Gastrocnemius medialis (tissue), 4 donors: Measurements from ENCODE around the gene TMC8. TPM values are rescaled to one million over a fixed set of nuclear protein-coding genes. Genes with fewer than 3 reads are reported as not detected.
"Not testable (repeated sequence)": the region's sequence is repeated elsewhere in the genome, so short reads cannot be mapped to it uniquely, and the experiment has no call there.

Source experiments
- ATAC-seq, 2 donors: fragments of 150-250 bp; one replicate each; pipeline ENCODE4 v1.9.1; 2016
- DNase-seq, 2 donors: peaks; one replicate each; pipeline ENCODE4 v3.0.0-alpha.2; 2019
- H3K27ac ChIP-seq, 4 donors: fragments of 200-600 bp; sonication (generic); 1 replicate in 1 of 4; 2 replicates in 3 of 4; pipeline ENCODE4 v1.5.1; 2016 to 2018; ENCODE audit warnings: mild to moderate bottlenecking in 2 of 4, moderate library complexity in 1 of 4
- H3K27me3 ChIP-seq, 3 donors: fragments of 200-600 bp; sonication (generic) in 2 of 3; 1 replicate in 1 of 3; 2 replicates in 2 of 3; pipeline versions ENCODE4 v1.5.1 to v1.6.0; 2016 to 2019; ENCODE audit warnings: mild to moderate bottlenecking in 1 of 3, moderate library complexity in 1 of 3
- H3K36me3 ChIP-seq, 2 donors: fragments of 200-600 bp; sonication (generic) in 1 of 2; one replicate each; pipeline ENCODE4 v1.5.1; 2017 to 2018
- H3K4me1 ChIP-seq, 2 donors: fragments of 200-600 bp; sonication (generic) in 1 of 2; one replicate each; pipeline ENCODE4 v1.5.1; 2016 to 2017; ENCODE audit warnings: mild to moderate bottlenecking in 2 of 2
- H3K4me3 ChIP-seq, 4 donors: fragments of 200-600 bp; sonication (generic) in 3 of 4; 1 replicate in 1 of 4; 2 replicates in 3 of 4; pipeline ENCODE4 v1.5.1; 2016 to 2019; ENCODE audit warnings: mild to moderate bottlenecking in 2 of 4
- H3K9me3 ChIP-seq, 3 donors: fragments of 200-600 bp; sonication (generic) in 2 of 3; 1 replicate in 1 of 3; 2 replicates in 2 of 3; pipeline ENCODE4 v1.5.1; 2016 to 2019
- CTCF ChIP-seq, 5 experiments: fragments of 450-650 bp in 3 of 5; fragments of 200-600 bp in 2 of 5; sonication (generic) in 2 of 5; IDR thresholded peaks in 4 of 5; conservative IDR thresholded peaks in 1 of 5; 1 replicate in 4 of 5; 2 replicates in 1 of 5; pipeline ENCODE4 v1.5.1; 2016 to 2019; ENCODE audit warnings: antibody characterized with exemption in 5 of 5, mild to moderate bottlenecking in 3 of 5, moderate library complexity in 3 of 5
- POLR2A ChIP-seq, 2 donors: fragments of 450-650 bp; IDR thresholded peaks; one replicate each; pipeline ENCODE4 v1.6.1; 2017; ENCODE audit warnings: antibody characterized with exemption in 2 of 2, mild to moderate bottlenecking in 2 of 2, moderate library complexity in 2 of 2
- in situ Hi-C, 4 donors: fragments of 200-750 bp; cut with MboI; loops; one replicate each; pipeline versions ENCODE4 v1.15.0 to v1.8.0; 2017; ENCODE audit warnings: low sequenced_read_pairs in 4 of 4
- intact Hi-C: fragments of 100-400 bp; cut with DNase I; formaldehyde crosslinking; loops from one replicate; pipeline ENCODE4 v1.15.1; 2023; ENCODE audit warnings: low total_unique reads
- total RNA-seq, 4 donors: library from RNA; depleted of rRNA; stranded (reverse); fragments of >200 nt; gene quantifications; one replicate each; pipeline versions ENCODE4 v1.1.0 to v1.2.3, GENCODE V29; 2016

TMC8 gene
- total RNA-seq, 4 donors from 2014 or later = 0.18 to 1.6 (median 0.65) TPM; not detected in 1

DNA sequence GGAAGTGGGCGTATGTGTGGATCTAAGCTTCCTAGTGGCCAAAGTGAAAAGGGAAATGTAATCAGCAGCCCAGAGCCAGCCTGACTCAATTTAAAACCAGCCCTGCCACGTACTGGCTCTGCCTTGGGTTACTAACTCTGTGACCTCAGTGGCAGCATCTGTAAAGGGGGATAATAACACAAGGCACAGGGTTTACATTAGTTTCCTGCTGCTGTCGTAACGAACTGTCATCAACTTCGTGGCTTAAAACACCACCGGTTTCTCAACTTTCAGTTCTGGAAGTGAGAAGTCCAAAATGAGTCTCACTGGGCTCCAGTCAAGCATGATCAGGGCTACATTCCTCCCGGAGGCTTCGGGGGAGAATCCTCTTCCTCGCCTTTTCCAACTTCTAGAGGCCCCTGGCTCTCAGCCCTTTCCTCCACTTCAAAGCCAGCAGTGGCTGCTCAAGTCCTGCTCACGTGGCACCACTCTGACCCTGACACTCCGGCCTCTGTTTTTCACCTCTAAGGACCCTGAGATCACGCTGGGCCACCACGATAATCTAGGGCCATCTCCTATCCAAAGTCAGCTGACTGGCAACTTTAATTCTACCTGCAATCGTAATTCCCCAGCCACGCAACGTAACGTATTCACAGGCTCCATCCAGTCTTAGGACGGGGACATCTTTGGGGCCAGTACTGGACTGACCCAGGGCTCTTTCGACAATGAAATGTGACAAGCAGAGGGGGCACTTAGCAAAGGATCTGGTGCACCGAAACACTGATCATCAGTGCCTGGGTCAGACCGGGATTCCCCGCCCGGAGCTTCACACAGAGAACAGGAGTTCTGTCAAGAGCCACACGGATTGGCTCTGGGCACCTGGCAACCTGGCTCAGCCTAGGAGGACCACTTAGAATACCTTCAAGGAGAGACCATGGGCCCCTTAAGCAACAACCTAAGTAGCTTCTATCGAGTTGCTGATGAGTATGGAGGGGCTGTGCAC lies 16.5 kb upstream of the TMC8 start:
- Histone ChIP-seq H3K4me1 (peaks cover 25 to 27% of the 10 kb centered on the region in 2 donors), H3K9me3 (no peaks in the 10 kb centered on the region), H3K36me3 (no peaks in the 10 kb centered on the region), H3K27me3 (no peaks in the 10 kb centered on the region), H3K27ac (no peak overlapping the region), H3K4me3 (no peak overlapping the region)
- intact Hi-C loops (loop anchor here (2.0 kb wide), 1 partner anchor 21 kb away; no protein-coding TSS in a partner anchor), in situ Hi-C loops (loop anchor here in 2 of 4 donors (5.0 to 10.0 kb wide), 3 partner anchors 63 to 131 kb away; partner anchors contain the start of genes AFMID (in 1 of the 2) and TK1 (in 1 of the 2))
- TF ChIP-seq POLR2A (IDR thresholded peaks at IDR 0.05) (no peak), CTCF (IDR thresholded peaks at IDR 0.05 in 4 of 5, conservative IDR thresholded peaks at IDR 0.05 in 1 of 5) (no peak)
- ATAC-seq = no peak
- no peak for DNase-seq

DNA sequence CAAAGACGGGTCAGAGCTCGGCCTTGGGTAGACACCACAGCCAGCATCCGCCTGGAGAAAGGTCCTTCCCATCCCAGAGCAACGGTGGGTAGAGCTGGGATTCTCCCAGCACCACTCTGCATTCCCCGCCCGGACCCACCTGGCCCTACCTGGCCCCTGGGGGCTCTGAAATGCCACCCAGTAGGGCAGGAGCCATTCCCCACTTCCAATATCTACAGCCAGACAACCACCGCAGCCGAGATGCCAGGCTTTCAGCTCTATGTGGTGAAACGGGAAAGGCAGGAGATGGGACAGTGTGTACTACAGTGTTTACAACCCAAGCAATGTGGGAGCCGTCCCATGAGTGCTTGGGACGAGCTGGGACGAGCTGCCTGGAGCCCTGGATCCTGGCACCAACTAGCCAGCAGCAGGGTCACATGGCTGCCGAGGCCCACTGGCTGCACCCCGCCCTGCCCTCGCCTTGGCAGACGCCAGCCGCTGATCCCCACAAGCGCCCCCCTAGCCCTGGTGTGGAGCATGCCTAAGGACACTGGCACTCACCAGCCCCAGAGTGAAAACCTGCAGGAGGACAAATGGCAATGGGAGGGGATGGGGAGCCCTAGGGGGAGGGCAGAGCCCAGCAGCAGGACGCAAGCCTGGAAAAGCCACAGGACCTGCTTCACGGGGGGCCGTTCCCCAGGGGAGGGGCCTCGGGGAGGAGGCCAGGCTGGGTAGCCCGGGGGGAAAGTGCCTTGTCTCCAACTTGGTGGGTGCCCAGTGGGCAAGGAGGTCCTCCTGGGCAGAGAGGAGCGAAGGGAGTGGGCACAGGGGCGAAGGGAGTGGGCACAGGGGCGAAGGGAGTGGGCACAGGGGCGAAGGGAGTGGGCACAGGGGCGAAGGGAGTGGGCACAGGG lies 15.5 kb upstream of the TMC8 start:
- intact Hi-C loops = no loop called here
- Histone ChIP-seq H3K4me3 (no peak overlapping the region), H3K4me1 (peaks cover 19% of the 10 kb centered on the region in 2 donors), H3K36me3 (no peaks in the 10 kb centered on the region), H3K27ac (no peak overlapping the region), H3K27me3 (no peaks in the 10 kb centered on the region), H3K9me3 (no peaks in the 10 kb centered on the region)
- TF ChIP-seq CTCF (IDR thresholded peaks at IDR 0.05 in 4 of 5, conservative IDR thresholded peaks at IDR 0.05 in 1 of 5) (no peak), POLR2A (IDR thresholded peaks at IDR 0.05) (no peak)
- no peak for ATAC-seq
- no peak for DNase-seq
- in situ Hi-C loops = loop anchor here in 2 of 4 donors (5.0 to 10.0 kb wide), 3 partner anchors 62 to 130 kb away; partner anchors contain the start of genes AFMID (in 1 of the 2) and TK1 (in 1 of the 2)

DNA sequence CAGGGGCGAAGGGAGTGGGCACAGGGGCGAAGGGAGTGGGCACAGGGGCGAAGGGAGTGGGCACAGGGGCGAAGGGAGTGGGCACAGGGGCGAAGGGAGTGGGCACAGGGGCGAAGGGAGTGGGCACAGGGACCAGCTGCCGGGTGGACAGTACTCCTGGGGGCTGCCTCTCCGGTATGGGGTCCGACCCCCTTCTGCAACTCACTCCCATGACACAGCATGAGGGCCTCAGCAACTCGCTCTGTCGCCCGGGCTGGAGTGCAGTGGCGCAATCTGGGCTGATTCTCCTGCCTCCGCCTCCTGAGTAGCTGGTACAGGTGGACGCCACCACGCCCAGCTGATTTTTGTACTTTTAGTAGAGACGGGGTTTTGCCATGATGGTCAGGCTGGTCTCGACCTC lies 14.8 kb upstream of the TMC8 start:
- H3K4me3 ChIP-seq, H3K27ac ChIP-seq, ATAC-seq, H3K36me3 ChIP-seq, H3K9me3 ChIP-seq, intact Hi-C loops, DNase-seq, H3K27me3 ChIP-seq: not testable (repeated sequence)
- in situ Hi-C loops = loop anchor here in 1 of 4 donors (10.0 kb wide), 2 partner anchors 69 to 129 kb away; partner anchors contain the start of genes AFMID and TK1
- H3K4me1 ChIP-seq = peaks cover 13 to 15% of the 10 kb centered on the region in 2 donors

DNA sequence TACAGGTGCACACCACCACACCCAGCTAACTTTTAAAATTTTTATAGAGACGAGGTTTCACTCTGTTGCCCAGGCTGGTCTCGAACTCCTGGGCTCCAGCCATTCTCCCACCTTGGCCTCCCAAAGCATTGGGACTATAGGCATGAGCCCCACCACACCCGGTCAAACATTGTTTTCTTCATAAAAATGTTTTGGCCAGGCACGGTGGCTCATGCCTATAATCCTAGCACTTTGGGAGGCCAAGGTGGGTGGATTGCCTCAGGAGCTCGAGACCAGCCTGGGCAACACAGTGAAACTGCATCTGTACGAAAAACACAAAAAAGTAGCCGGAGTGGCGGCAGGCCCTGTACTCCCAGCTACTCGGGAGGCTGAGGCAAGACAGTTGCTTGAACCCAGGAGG lies 14.2 kb upstream of the TMC8 start:
- DNase-seq (no peak), ATAC-seq (no peak)
- Histone ChIP-seq H3K9me3 (no peaks in the 10 kb centered on the region), H3K36me3 (no peaks in the 10 kb centered on the region), H3K4me1 (peaks cover 9 to 10% of the 10 kb centered on the region in 2 donors), H3K4me3 (no peak overlapping the region), H3K27ac (no peak overlapping the region), H3K27me3 (no peaks in the 10 kb centered on the region)
- in situ Hi-C loops (loop anchor here in 1 of 4 donors (10.0 kb wide), 2 partner anchors 68 to 128 kb away; partner anchors contain the start of genes AFMID and TK1), intact Hi-C loops (no loop called here)
- TF ChIP-seq CTCF (IDR thresholded peaks at IDR 0.05 in 4 of 5, conservative IDR thresholded peaks at IDR 0.05 in 1 of 5) (no peak), POLR2A (IDR thresholded peaks at IDR 0.05) (no peak)
